ENCODE results near the gene PADI3. TPM values are rescaled to one million over a fixed set of nuclear protein-coding genes. Genes with fewer than 3 reads are reported as not detected.

PADI3 gene
- total RNA-seq, 4 donors from 2014 or later: 0.20 to 0.31 TPM; not detected in 2

GRCh38 chr1:17210176-17210575, 38.7 kb upstream of the PADI3 start:
- Histone ChIP-seq H3K27ac (no peak overlapping the region), H3K4me1 (no peaks in the 10 kb centered on the region), H3K9me3 (no peaks in the 10 kb centered on the region), H3K4me3 (no peak overlapping the region), H3K36me3 (no peaks in the 10 kb centered on the region), H3K27me3 (peaks cover 59% of the 10 kb centered on the region)
- no peak for ATAC-seq
- TF ChIP-seq POLR2AphosphoS5 (IDR thresholded peaks at IDR 0.05): no peak
- TF ChIP-seq POLR2A (IDR thresholded peaks at IDR 0.05): no peak
- TF ChIP-seq EP300 (IDR thresholded peaks at IDR 0.05): no peak
- TF ChIP-seq, protein P1, sequence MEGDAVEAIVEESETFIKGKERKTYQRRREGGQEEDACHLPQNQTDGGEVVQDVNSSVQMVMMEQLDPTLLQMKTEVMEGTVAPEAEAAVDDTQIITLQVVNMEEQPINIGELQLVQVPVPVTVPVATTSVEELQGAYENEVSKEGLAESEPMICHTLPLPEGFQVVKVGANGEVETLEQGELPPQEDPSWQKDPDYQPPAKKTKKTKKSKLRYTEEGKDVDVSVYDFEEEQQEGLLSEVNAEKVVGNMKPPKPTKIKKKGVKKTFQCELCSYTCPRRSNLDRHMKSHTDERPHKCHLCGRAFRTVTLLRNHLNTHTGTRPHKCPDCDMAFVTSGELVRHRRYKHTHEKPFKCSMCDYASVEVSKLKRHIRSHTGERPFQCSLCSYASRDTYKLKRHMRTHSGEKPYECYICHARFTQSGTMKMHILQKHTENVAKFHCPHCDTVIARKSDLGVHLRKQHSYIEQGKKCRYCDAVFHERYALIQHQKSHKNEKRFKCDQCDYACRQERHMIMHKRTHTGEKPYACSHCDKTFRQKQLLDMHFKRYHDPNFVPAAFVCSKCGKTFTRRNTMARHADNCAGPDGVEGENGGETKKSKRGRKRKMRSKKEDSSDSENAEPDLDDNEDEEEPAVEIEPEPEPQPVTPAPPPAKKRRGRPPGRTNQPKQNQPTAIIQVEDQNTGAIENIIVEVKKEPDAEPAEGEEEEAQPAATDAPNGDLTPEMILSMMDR (IDR thresholded peaks at IDR 0.05): no peak
- 96% methylated on average over 5 of the region's 8 CpGs; no CpG with 5 or more reads in 1 of the 2 donors for WGBS, 2 donors (ENCODE audit: low coverage in 1 of 2)

- ATAC-seq: no peak
- WGBS, 2 donors (ENCODE audit: low coverage in 1 of 2): 100% methylated on average over 3 of the region's 5 CpGs; no CpG with 5 or more reads in 1 of the 2 donors
- TF ChIP-seq POLR2A (IDR thresholded peaks at IDR 0.05): no peak
- no peak for TF ChIP-seq POLR2AphosphoS5 (IDR thresholded peaks at IDR 0.05)
- TF ChIP-seq EP300 (IDR thresholded peaks at IDR 0.05): no peak
- TF ChIP-seq, protein P1 (IDR thresholded peaks at IDR 0.05): no peak
- Histone ChIP-seq H3K27ac (no peak overlapping the region), H3K4me3 (no peak overlapping the region), H3K27me3 (peaks cover 60% of the 10 kb centered on the region), H3K4me1 (no peaks in the 10 kb centered on the region), H3K9me3 (no peaks in the 10 kb centered on the region), H3K36me3 (no peaks in the 10 kb centered on the region)
Observed at GRCh38 chr1:17211377-17211776, 37.5 kb upstream of the PADI3 start.

DNA sequence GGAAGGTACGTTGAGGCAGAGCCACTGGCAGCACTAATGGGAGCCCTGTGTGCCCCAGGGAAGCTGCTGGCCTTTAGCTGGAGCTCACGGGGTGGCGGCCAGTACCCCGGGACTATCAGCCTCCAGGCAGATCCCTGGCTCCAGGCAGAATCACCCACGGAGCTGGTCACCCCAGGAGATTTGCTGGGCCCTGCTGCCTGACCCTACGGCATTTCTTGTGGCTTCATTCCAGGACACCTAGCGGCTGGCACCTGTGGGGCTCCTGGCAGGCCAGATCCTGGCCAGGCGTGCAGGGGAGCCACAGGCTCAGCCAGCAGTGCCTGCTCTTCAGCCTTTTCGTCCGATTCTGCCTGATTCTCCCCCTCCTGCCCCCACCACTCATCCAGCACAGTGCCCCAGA, 36.9 kb upstream of the PADI3 start:
- Histone ChIP-seq H3K27me3 (peaks cover 66% of the 10 kb centered on the region), H3K4me3 (no peak overlapping the region), H3K4me1 (no peaks in the 10 kb centered on the region), H3K36me3 (no peaks in the 10 kb centered on the region), H3K9me3 (no peaks in the 10 kb centered on the region), H3K27ac (no peak overlapping the region)
- TF ChIP-seq EP300 (IDR thresholded peaks at IDR 0.05) (no peak), POLR2AphosphoS5 (IDR thresholded peaks at IDR 0.05) (no peak), POLR2A (IDR thresholded peaks at IDR 0.05) (no peak)
- TF ChIP-seq, protein P1 (IDR thresholded peaks at IDR 0.05): no peak
- 28 to 100% methylated on average over 1 to 4 of the region's 10 CpGs for WGBS, 2 donors (ENCODE audit: low coverage in 1 of 2)
- no peak for ATAC-seq

- peaks cover 71% of the 10 kb centered on the region for H3K27me3 ChIP-seq
Observed at GRCh38 chr1:17212487-17213121, 36.3 kb upstream of the PADI3 start.

More at GRCh38 chr1:17212487-17213121, 36.3 kb upstream of the PADI3 start:
- Histone ChIP-seq H3K27ac (no peak overlapping the region), H3K4me1 (no peaks in the 10 kb centered on the region), H3K4me3 (no peak overlapping the region), H3K36me3 (no peaks in the 10 kb centered on the region), H3K9me3 (no peaks in the 10 kb centered on the region)
- ATAC-seq: no peak
- no peak for TF ChIP-seq EP300 (IDR thresholded peaks at IDR 0.05)
- TF ChIP-seq, protein P1 (IDR thresholded peaks at IDR 0.05): no peak
- no peak for TF ChIP-seq POLR2AphosphoS5 (IDR thresholded peaks at IDR 0.05)
- TF ChIP-seq POLR2A (IDR thresholded peaks at IDR 0.05): no peak
- WGBS, 2 donors (ENCODE audit: low coverage in 1 of 2): 11% methylated on average over 6 to 7 of the region's 13 CpGs
